SK-MEL-5 (cell line): ENCODE results near the gene TTPAL. TPM values are rescaled to one million over a fixed set of nuclear protein-coding genes. Genes with fewer than 3 reads are reported as not detected.

Source experiments
- small RNA-seq, 2 experiments: library from RNA; depleted of rRNA; stranded (forward); fragments of <200 nt; gene quantifications; one replicate each; pipeline ENCODE3, GENCODE V24; 2014
- total RNA-seq: library from RNA; depleted of rRNA; stranded (reverse); fragments of >200 nt; shearing (Covaris generic); gene quantifications from 2 replicates; pipeline ENCODE4 v1.2.3, GENCODE V29; 2014; rRNA removed

The TTPAL gene
- total RNA-seq, 1 experiment from 2014 or later, result 5.7 TPM

Small RNA genes lying within 50 kb of the gene (small RNA-seq; reads per million reads assigned to genes)
- gene RPL37AP1, result 0.12 to 3.1 reads per million in 2 experiments

Other genes with a start within 250 kb of the TTPAL start
- 0.43 TPM in 1 of 2 replicates, not detected in the other for gene GDAP1L1, start 228.6 kb upstream of the TTPAL start, total RNA-seq
- gene FITM2, start 164.7 kb upstream of the TTPAL start, total RNA-seq, result 20.0 and 20.9 TPM in 2 replicates
- gene R3HDML, start 138.8 kb upstream of the TTPAL start, total RNA-seq, result not detected in 2 replicates
- gene HNF4A, start 120.2 kb upstream of the TTPAL start, total RNA-seq, result 0.03 and 0.05 TPM in 2 replicates
- gene SERINC3, start 46.2 kb downstream of the TTPAL start, total RNA-seq, result 97.1 and 110 TPM in 2 replicates
- 30.6 and 32.7 TPM in 2 replicates for gene PKIG, start 106.7 kb downstream of the TTPAL start, total RNA-seq
- 12.4 and 13.2 TPM in 2 replicates for gene ADA, start 175.8 kb downstream of the TTPAL start, total RNA-seq
- gene CCN5, start 239.5 kb downstream of the TTPAL start, total RNA-seq, result 0.45 and 0.85 TPM in 2 replicates